ENCODE measurements around the gene TOGARAM2. TPM values are rescaled to one million over a fixed set of nuclear protein-coding genes. Genes with fewer than 3 reads are reported as not detected.

Gene TOGARAM2
- total RNA-seq, 1 experiment from 2014 or later = 0.76 TPM

DNA sequence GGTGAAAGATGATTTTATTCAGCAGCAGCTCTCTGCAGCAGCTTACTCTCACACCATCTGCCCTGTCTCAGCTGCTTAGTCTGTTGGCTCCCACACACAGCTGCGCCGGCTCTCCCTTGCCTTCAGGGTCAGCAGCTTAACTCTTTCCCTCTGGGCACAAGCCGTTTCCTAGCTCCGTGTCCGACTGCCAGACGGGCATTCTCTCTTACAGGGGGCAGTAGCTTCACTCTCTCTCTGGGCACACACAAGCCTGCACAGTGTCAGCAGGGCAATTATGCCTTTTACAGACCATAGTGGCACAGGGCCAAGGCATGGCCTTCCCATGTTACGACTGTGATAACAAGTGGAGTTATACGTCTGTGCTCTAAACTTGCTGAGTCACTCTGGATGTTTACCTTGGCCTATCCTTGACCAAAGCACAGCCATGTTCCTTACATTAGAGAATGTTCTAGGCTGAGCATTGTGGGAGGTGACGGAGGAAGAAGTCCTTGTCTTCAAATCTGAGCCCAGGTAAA lies 61.5 kb downstream of the TOGARAM2 start:
- ChIA-PET RAD21 (ENCODE audit: low non-redundant PET in 1 of 2, low total read pairs in 2 of 2, uncharacterized antibody in 2 of 2, unreplicated experiment in 2 of 2) (no interaction called here), POLR2A (no interaction called here), CTCF (no interaction called here)
- H2AFZ ChIP-seq (ENCODE audit: low read depth, low read length, poor library complexity, severe bottlenecking) = no peak overlapping the region
- H3K9ac ChIP-seq (ENCODE audit: low read length) = no peak overlapping the region
- ATAC-seq = no peak
- no peaks in the 10 kb centered on the region for H4K20me1 ChIP-seq (ENCODE audit: insufficient read depth)
- no peaks in the 10 kb centered on the region for H3K36me3 ChIP-seq (ENCODE audit: control insufficient read depth in 1 of 2, insufficient read depth in 2 of 2, low read length in 2 of 2)
- H3K79me2 ChIP-seq (ENCODE audit: insufficient read depth, low read length) = no peaks in the 10 kb centered on the region
- BruUV-seq (replicated peaks) = no TSS peak
- H3K4me2 ChIP-seq (ENCODE audit: low read length) = no peak overlapping the region
- intact Hi-C loops (cut with micrococcal nuclease) = no loop called here
- no peak overlapping the region for H3K27ac ChIP-seq (ENCODE audit: low read depth, low read length)
- TF ChIP-seq SIN3A (IDR thresholded peaks at IDR 0.05; ENCODE audit: low read depth) (no peak), JUND (IDR thresholded peaks at IDR 0.05) (no peak), POLR2A (IDR thresholded peaks at IDR 0.05; ENCODE audit: borderline replicate concordance, extremely low read depth, insufficient read depth, insufficient read length) (no peak), EZH2 (IDR thresholded peaks at IDR 0.05) (no peak), CEBPB (IDR thresholded peaks at IDR 0.05; ENCODE audit: low read depth) (no peak), CBX3 (IDR thresholded peaks at IDR 0.05; ENCODE audit: low read depth) (no peak), POLR2AphosphoS5 (IDR thresholded peaks at IDR 0.05; ENCODE audit: low read depth, low read length) (no peak), RAD21 (IDR thresholded peaks at IDR 0.05; ENCODE audit: low read depth) (no peak), EZH2phosphoT487 (IDR thresholded peaks at IDR 0.05; ENCODE audit: borderline replicate concordance) (no peak)
- H3K9me2 ChIP-seq (ENCODE audit: insufficient read depth) = no peaks in the 10 kb centered on the region
- no peaks in the 10 kb centered on the region for H3K9me3 ChIP-seq (ENCODE audit: control insufficient read depth in 1 of 2, insufficient read depth in 1 of 2, low read depth in 1 of 2, low read length in 2 of 2)
- H3K4me3 ChIP-seq (replicated peaks in 1 of 2; ENCODE audit: low read depth in 1 of 2, low read length in 2 of 2) = no peak overlapping the region
- no peaks in the 10 kb centered on the region for H3K4me1 ChIP-seq (ENCODE audit: control insufficient read depth in 1 of 2, insufficient read depth in 2 of 2, low read length in 2 of 2)
- DNase-seq (ENCODE audit: low read depth, low spot score) = no peak
- H3K27me3 ChIP-seq (ENCODE audit: insufficient read depth, low read length) = no peaks in the 10 kb centered on the region

DNA sequence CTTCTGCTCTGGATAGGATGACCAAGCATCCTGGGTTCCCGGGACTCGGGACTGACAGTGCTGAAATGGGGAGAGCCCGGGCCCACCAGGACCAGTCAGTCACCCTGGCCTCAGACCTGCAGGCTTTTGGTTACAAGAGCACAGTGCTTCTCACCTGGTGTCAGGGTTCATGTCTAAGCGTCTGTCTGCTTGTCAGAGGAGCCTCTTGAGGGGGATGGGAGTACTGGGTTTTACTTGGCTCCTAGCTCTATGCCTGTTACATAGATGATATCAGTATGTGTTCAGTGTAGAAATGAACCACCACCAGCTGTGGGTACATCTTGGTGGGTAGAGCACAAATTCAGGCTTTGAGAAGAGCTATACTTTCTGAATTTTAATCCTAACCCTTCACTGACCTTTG lies 63.4 kb downstream of the TOGARAM2 start:
- Histone ChIP-seq H3K27ac (ENCODE audit: low read depth, low read length) (no peak overlapping the region), H3K4me3 (replicated peaks in 1 of 2; ENCODE audit: low read depth in 1 of 2, low read length in 2 of 2) (no peak overlapping the region), H3K9me3 (ENCODE audit: control insufficient read depth in 1 of 2, insufficient read depth in 1 of 2, low read depth in 1 of 2, low read length in 2 of 2) (no peaks in the 10 kb centered on the region), H3K27me3 (ENCODE audit: insufficient read depth, low read length) (no peaks in the 10 kb centered on the region), H4K20me1 (ENCODE audit: insufficient read depth) (no peaks in the 10 kb centered on the region), H3K4me2 (ENCODE audit: low read length) (no peak overlapping the region), H3K79me2 (ENCODE audit: insufficient read depth, low read length) (no peaks in the 10 kb centered on the region), H3K9ac (ENCODE audit: low read length) (no peak overlapping the region), H3K36me3 (ENCODE audit: control insufficient read depth in 1 of 2, insufficient read depth in 2 of 2, low read length in 2 of 2) (no peaks in the 10 kb centered on the region), H3K4me1 (ENCODE audit: control insufficient read depth in 1 of 2, insufficient read depth in 2 of 2, low read length in 2 of 2) (no peaks in the 10 kb centered on the region), H2AFZ (ENCODE audit: low read depth, low read length, poor library complexity, severe bottlenecking) (no peak overlapping the region), H3K9me2 (ENCODE audit: insufficient read depth) (no peaks in the 10 kb centered on the region)
- ATAC-seq (no peak), DNase-seq (ENCODE audit: low read depth, low spot score) (no peak)
- intact Hi-C loops (cut with micrococcal nuclease) = no loop called here
- no TSS peak for BruUV-seq (replicated peaks)
- CTCF ChIA-PET = no interaction called here
- POLR2A ChIA-PET = no interaction called here
- RAD21 ChIA-PET (ENCODE audit: low non-redundant PET in 1 of 2, low total read pairs in 2 of 2, uncharacterized antibody in 2 of 2, unreplicated experiment in 2 of 2) = no interaction called here
- TF ChIP-seq, protein P1, sequence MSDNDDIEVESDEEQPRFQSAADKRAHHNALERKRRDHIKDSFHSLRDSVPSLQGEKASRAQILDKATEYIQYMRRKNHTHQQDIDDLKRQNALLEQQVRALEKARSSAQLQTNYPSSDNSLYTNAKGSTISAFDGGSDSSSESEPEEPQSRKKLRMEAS (IDR thresholded peaks at IDR 0.05) = no peak
- TF ChIP-seq EZH2phosphoT487 (IDR thresholded peaks at IDR 0.05; ENCODE audit: borderline replicate concordance) = no peak
- TF ChIP-seq EZH2 (IDR thresholded peaks at IDR 0.05) = no peak
- TF ChIP-seq RAD21 (IDR thresholded peaks at IDR 0.05; ENCODE audit: low read depth) = no peak
- TF ChIP-seq CEBPB (IDR thresholded peaks at IDR 0.05; ENCODE audit: low read depth) = no peak
- no peak for TF ChIP-seq ZNF274 (IDR thresholded peaks at IDR 0.05; ENCODE audit: low read depth, low read length)
- no peak for TF ChIP-seq SRF (IDR thresholded peaks at IDR 0.05; ENCODE audit: low read depth)
- TF ChIP-seq, protein P2, sequence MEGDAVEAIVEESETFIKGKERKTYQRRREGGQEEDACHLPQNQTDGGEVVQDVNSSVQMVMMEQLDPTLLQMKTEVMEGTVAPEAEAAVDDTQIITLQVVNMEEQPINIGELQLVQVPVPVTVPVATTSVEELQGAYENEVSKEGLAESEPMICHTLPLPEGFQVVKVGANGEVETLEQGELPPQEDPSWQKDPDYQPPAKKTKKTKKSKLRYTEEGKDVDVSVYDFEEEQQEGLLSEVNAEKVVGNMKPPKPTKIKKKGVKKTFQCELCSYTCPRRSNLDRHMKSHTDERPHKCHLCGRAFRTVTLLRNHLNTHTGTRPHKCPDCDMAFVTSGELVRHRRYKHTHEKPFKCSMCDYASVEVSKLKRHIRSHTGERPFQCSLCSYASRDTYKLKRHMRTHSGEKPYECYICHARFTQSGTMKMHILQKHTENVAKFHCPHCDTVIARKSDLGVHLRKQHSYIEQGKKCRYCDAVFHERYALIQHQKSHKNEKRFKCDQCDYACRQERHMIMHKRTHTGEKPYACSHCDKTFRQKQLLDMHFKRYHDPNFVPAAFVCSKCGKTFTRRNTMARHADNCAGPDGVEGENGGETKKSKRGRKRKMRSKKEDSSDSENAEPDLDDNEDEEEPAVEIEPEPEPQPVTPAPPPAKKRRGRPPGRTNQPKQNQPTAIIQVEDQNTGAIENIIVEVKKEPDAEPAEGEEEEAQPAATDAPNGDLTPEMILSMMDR (IDR thresholded peaks at IDR 0.05 in 2 of 3, conservative IDR thresholded peaks at IDR 0.05 in 1 of 3; ENCODE audit: borderline replicate concordance in 1 of 3, insufficient read depth in 1 of 3, low read depth in 2 of 3, low read length in 2 of 3) = no peak
- TF ChIP-seq, protein P3, sequence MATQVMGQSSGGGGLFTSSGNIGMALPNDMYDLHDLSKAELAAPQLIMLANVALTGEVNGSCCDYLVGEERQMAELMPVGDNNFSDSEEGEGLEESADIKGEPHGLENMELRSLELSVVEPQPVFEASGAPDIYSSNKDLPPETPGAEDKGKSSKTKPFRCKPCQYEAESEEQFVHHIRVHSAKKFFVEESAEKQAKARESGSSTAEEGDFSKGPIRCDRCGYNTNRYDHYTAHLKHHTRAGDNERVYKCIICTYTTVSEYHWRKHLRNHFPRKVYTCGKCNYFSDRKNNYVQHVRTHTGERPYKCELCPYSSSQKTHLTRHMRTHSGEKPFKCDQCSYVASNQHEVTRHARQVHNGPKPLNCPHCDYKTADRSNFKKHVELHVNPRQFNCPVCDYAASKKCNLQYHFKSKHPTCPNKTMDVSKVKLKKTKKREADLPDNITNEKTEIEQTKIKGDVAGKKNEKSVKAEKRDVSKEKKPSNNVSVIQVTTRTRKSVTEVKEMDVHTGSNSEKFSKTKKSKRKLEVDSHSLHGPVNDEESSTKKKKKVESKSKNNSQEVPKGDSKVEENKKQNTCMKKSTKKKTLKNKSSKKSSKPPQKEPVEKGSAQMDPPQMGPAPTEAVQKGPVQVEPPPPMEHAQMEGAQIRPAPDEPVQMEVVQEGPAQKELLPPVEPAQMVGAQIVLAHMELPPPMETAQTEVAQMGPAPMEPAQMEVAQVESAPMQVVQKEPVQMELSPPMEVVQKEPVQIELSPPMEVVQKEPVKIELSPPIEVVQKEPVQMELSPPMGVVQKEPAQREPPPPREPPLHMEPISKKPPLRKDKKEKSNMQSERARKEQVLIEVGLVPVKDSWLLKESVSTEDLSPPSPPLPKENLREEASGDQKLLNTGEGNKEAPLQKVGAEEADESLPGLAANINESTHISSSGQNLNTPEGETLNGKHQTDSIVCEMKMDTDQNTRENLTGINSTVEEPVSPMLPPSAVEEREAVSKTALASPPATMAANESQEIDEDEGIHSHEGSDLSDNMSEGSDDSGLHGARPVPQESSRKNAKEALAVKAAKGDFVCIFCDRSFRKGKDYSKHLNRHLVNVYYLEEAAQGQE (IDR thresholded peaks at IDR 0.05; ENCODE audit: low read depth) = no peak
